DOHH2 (cell line): ENCODE measurements around the gene RTKN.

Experiments
- H3F3A ChIP-seq: fragments of 200-600 bp; sonication (generic), shearing (Covaris generic); 2 replicates; pipeline ENCODE4 v1.6.0; 2016; ENCODE audit warnings: antibody characterized with exemption, mild to moderate bottlenecking; ENCODE audit not compliant: control insufficient read depth, insufficient read depth
- H3K27ac ChIP-seq: fragments of 200-600 bp; sonication (generic); 2 replicates; pipeline ENCODE4 v1.5.1; 2014; ENCODE audit warnings: low read depth, mild to moderate bottlenecking, low read length, moderate library complexity
- H3K27me3 ChIP-seq: fragments of 200-600 bp; sonication (generic); 2 replicates; pipeline ENCODE4 v1.6.1; 2014; ENCODE audit warnings: mild to moderate bottlenecking, low read length, mixed read lengths; ENCODE audit not compliant: control insufficient read depth
- H3K36me3 ChIP-seq: fragments of 200-600 bp; sonication (generic); 2 replicates; pipeline ENCODE4 v1.6.1; 2014; ENCODE audit warnings: mild to moderate bottlenecking, low read length, moderate library complexity, mixed read lengths; ENCODE audit not compliant: control insufficient read depth
- H3K4me1 ChIP-seq: fragments of 200-600 bp; sonication (generic); 2 replicates; pipeline ENCODE4 v1.6.1; 2014; ENCODE audit warnings: mild to moderate bottlenecking, low read length, mixed read lengths; ENCODE audit not compliant: control insufficient read depth
- H3K4me2 ChIP-seq: fragments of 200-600 bp; sonication (generic); 2 replicates; pipeline ENCODE4 v1.6.0; 2014; ENCODE audit warnings: mild to moderate bottlenecking, low read length, moderate library complexity
- H3K4me3 ChIP-seq: fragments of 200-600 bp; sonication (generic); 2 replicates; pipeline ENCODE4 v1.5.1; 2014; ENCODE audit warnings: mild to moderate bottlenecking, low read length, mixed read lengths
- H3K79me2 ChIP-seq: fragments of 200-600 bp; sonication (generic); 2 replicates; pipeline ENCODE4 v1.6.1; 2014; ENCODE audit warnings: mild to moderate bottlenecking, low read length, mixed read lengths; ENCODE audit not compliant: control insufficient read depth
- H3K9me2 ChIP-seq: fragments of 200-600 bp; sonication (generic); replicated peaks from 2 replicates; pipeline ENCODE4 v1.6.1; 2014; ENCODE audit warnings: mild to moderate bottlenecking, low read length, mixed read lengths; ENCODE audit not compliant: control insufficient read depth
- H3K9me3 ChIP-seq: fragments of 200-600 bp; sonication (generic); 2 replicates; pipeline ENCODE4 v1.6.1; 2014; ENCODE audit warnings: antibody characterized with exemption, low read length, mixed read lengths; ENCODE audit not compliant: control insufficient read depth, insufficient read depth
- H4K20me1 ChIP-seq: fragments of 200-600 bp; sonication (generic); 2 replicates; pipeline ENCODE4 v1.6.0; 2014; ENCODE audit warnings: low read depth, mild to moderate bottlenecking, antibody characterized with exemption, low read length, moderate library complexity; ENCODE audit not compliant: control insufficient read depth, insufficient read depth
- EZH2phosphoT487 ChIP-seq: fragments of 200-600 bp; sonication (generic); IDR thresholded peaks from 2 replicates; pipeline ENCODE4 v1.6.1; 2017; ENCODE audit warnings: borderline replicate concordance, mild to moderate bottlenecking, antibody characterized with exemption, low read length, moderate library complexity, mixed read lengths
- TF ChIP-seq, protein P1 (sequence below): fragments of 200-600 bp; sonication (generic); IDR thresholded peaks from one replicate; pipeline ENCODE4 v1.5.1; 2014; ENCODE audit warnings: antibody characterized with exemption, mild to moderate bottlenecking, low read depth, low read length; ENCODE audit not compliant: poor library complexity, severe bottlenecking

RTKN gene

DNA sequence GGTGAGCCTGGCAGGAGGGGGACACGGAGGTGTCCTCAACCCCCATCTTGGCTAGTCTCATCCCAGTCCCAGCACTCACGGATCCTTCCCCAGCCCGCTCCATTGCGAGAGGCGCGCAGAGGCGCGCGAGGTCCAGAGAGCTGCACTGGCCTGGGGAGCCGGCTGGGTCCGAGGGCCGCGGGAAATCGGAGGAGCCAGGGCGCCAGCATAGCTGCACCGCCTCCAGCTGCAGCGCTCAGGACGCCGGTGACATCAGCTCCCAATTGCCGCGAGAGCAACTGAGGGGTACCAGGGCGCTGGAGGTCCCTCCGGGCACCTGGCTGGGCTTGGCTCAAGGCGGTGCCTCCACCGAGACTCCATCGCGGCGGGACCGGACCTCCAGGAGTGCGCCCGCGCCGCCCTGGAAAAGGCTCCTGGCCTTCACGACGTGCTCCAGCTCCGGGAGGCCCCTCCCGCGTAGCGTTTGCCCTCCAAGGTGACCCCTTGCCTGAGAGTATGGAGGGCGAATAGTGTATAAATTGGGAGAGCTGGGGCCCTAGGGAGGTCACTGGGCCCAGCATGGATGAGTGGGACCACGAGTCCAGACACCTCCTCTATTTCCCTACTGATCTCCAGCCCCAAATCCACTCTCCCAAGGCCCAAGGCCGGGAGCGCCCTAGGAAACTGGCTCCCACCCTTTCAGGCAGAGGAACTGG lies 5.5 kb downstream of the RTKN start:
- H3F3A ChIP-seq = no peaks in the 10 kb centered on the region
- peaks cover 32% of the 10 kb centered on the region for H3K4me1 ChIP-seq
- H3K4me2 ChIP-seq = no peak overlapping the region
- no peak for TF ChIP-seq EZH2phosphoT487
- TF ChIP-seq, protein P1, sequence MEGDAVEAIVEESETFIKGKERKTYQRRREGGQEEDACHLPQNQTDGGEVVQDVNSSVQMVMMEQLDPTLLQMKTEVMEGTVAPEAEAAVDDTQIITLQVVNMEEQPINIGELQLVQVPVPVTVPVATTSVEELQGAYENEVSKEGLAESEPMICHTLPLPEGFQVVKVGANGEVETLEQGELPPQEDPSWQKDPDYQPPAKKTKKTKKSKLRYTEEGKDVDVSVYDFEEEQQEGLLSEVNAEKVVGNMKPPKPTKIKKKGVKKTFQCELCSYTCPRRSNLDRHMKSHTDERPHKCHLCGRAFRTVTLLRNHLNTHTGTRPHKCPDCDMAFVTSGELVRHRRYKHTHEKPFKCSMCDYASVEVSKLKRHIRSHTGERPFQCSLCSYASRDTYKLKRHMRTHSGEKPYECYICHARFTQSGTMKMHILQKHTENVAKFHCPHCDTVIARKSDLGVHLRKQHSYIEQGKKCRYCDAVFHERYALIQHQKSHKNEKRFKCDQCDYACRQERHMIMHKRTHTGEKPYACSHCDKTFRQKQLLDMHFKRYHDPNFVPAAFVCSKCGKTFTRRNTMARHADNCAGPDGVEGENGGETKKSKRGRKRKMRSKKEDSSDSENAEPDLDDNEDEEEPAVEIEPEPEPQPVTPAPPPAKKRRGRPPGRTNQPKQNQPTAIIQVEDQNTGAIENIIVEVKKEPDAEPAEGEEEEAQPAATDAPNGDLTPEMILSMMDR = no peak
- no peaks in the 10 kb centered on the region for H3K9me3 ChIP-seq
- no peak overlapping the region for H3K27ac ChIP-seq
- H3K27me3 ChIP-seq = peaks cover 5% of the 10 kb centered on the region
- H4K20me1 ChIP-seq = no peaks in the 10 kb centered on the region
- no peaks in the 10 kb centered on the region for H3K36me3 ChIP-seq
- no peaks in the 10 kb centered on the region for H3K79me2 ChIP-seq
- H3K9me2 ChIP-seq = no peaks in the 10 kb centered on the region
- no peak overlapping the region for H3K4me3 ChIP-seq

GRCh38 chr2:74430502-74430901 lies 11.2 kb downstream of the RTKN start:
- H3K4me2 ChIP-seq = no peak overlapping the region
- no peaks in the 10 kb centered on the region for H4K20me1 ChIP-seq
- no peaks in the 10 kb centered on the region for H3K27me3 ChIP-seq
- H3K79me2 ChIP-seq = no peaks in the 10 kb centered on the region
- H3K4me3 ChIP-seq = no peak overlapping the region
- peaks cover 8% of the 10 kb centered on the region for H3K36me3 ChIP-seq
- no peaks in the 10 kb centered on the region for H3K9me2 ChIP-seq
- H3K9me3 ChIP-seq = no peaks in the 10 kb centered on the region
- H3K4me1 ChIP-seq = no peaks in the 10 kb centered on the region
- TF ChIP-seq, protein P1 = no peak
- no peak for TF ChIP-seq EZH2phosphoT487
- H3F3A ChIP-seq = peaks cover 4% of the 10 kb centered on the region; the same call in 1 of the 2 replicates
- H3K27ac ChIP-seq = no peak overlapping the region

DNA sequence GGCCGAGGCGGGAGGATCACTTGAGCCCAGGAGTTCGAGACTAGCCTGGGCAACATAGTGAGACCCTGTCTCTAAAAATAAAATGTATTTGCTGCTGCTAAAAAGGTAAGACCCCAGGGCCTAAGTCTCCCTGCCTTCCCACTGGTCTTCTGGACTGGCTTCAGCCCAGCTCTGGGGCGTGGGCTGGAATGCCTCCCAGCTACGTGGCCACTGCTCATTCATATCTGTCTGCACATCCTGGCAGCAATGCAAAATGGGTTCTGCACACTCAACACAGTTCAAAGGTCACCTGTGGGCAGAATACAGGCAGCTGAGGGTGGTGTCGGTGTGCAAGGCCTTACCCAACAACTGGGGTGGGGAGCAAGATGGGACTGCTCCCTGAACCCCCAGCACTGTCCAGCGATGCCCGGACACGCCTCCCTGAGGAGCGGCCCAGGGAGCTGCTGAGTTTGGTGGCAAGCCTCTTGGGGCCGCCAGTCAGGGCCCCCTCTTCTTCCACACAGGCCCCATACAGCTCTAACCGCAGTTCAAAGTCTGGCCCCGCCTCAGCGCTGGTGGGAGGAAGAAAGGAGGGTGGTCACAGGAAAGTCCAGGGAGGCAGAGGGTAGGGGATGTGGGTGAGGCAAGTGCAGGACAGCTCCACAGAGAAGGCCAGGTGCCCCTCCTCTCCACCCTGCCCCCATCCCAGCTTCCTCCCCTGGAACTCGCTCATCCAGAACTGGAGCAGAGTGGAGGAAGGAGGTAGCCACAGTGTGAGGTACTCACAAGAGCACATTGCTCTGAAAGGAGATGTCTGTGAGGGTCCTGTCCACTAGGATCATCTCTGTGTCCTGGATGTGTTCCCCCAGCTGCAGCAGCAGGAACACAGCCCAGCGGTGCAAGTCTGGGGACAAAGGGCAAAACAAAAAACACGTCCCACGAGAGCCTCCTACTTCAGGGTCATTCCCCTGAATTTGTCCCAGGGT lies 12.0 kb downstream of the RTKN start:
- no peak for TF ChIP-seq EZH2phosphoT487
- TF ChIP-seq, protein P1 = no peak
- no peak overlapping the region for H3K27ac ChIP-seq
- H3K36me3 ChIP-seq = peaks cover 15% of the 10 kb centered on the region
- no peaks in the 10 kb centered on the region for H4K20me1 ChIP-seq
- H3K4me2 ChIP-seq = no peak overlapping the region
- no peaks in the 10 kb centered on the region for H3K9me2 ChIP-seq
- H3K4me3 ChIP-seq = no peak overlapping the region
- H3K9me3 ChIP-seq = no peaks in the 10 kb centered on the region
- H3K27me3 ChIP-seq = no peaks in the 10 kb centered on the region
- H3K4me1 ChIP-seq = no peaks in the 10 kb centered on the region
- H3F3A ChIP-seq = peaks cover 4% of the 10 kb centered on the region; the same call in 1 of the 2 replicates
- H3K79me2 ChIP-seq = no peaks in the 10 kb centered on the region
